Fibroblast of lung (primary cell): Measurements from ENCODE around the gene GPN1. TPM values are rescaled to one million over a fixed set of nuclear protein-coding genes. Genes with fewer than 3 reads are reported as not detected.

ENCODE experiments used
- DNase-seq, 2 donors: peaks; one replicate each; pipeline versions ENCODE4 v3.0.0 to v3.0.0-alpha.2; 2010; ENCODE audit warnings: low read depth in 2 of 2
- H2AFZ ChIP-seq: 2 replicates; pipeline ENCODE4 v1.5.1; 2012; ENCODE audit warnings: low read length, control low read depth, inconsistent platforms
- H3K27ac ChIP-seq: 2 replicates; pipeline ENCODE4 v1.5.1; 2011; ENCODE audit warnings: low read length, control low read depth; ENCODE audit not compliant: insufficient read depth
- H3K27me3 ChIP-seq: 2 replicates; pipeline ENCODE4 v1.5.1; 2011; ENCODE audit warnings: mild to moderate bottlenecking, low read length; ENCODE audit not compliant: control insufficient read depth, insufficient read depth
- H3K36me3 ChIP-seq: 2 replicates; pipeline ENCODE4 v1.5.1; 2011; ENCODE audit warnings: low read length; ENCODE audit not compliant: control insufficient read depth, insufficient read depth
- H3K4me1 ChIP-seq: 2 replicates; pipeline ENCODE4 v1.5.1; 2011; ENCODE audit warnings: low read length; ENCODE audit not compliant: control insufficient read depth, insufficient read depth; ENCODE audit errors: extremely low read depth
- H3K4me2 ChIP-seq: 2 replicates; pipeline ENCODE4 v1.5.1; 2011; ENCODE audit warnings: low read length, control low read depth; ENCODE audit not compliant: insufficient read depth; ENCODE audit errors: extremely low read depth
- H3K4me3 ChIP-seq, 4 experiments: fragments of 200-600 bp in 1 of 4; sonication (generic) in 1 of 4; replicated peaks in 1 of 4; 2 replicates each; pipeline ENCODE4 v1.5.1; 2011 to 2016; ENCODE audit warnings: low read length in 4 of 4, low read depth in 3 of 4, mild to moderate bottlenecking in 3 of 4, control low read depth in 2 of 4, inconsistent platforms in 1 of 4, mixed read lengths in 1 of 4; ENCODE audit not compliant: insufficient read depth in 1 of 4; ENCODE audit errors: control extremely low read depth in 1 of 4
- H3K79me2 ChIP-seq: 2 replicates; pipeline ENCODE4 v1.5.1; 2012; ENCODE audit warnings: mild to moderate bottlenecking, low read length, inconsistent platforms; ENCODE audit not compliant: control insufficient read depth, insufficient read depth
- H3K9ac ChIP-seq: 2 replicates; pipeline ENCODE4 v1.5.1; 2011; ENCODE audit warnings: mild to moderate bottlenecking, low read length, control low read depth; ENCODE audit not compliant: insufficient read depth
- H3K9me3 ChIP-seq: 2 replicates; pipeline ENCODE4 v1.5.1; 2012; ENCODE audit warnings: low read depth, low read length; ENCODE audit not compliant: control insufficient read depth, insufficient read depth
- H4K20me1 ChIP-seq: 2 replicates; pipeline ENCODE4 v1.5.1; 2011; ENCODE audit warnings: low read length; ENCODE audit not compliant: control insufficient read depth, insufficient read depth; ENCODE audit errors: extremely low read depth
- CTCF ChIP-seq, 2 donors: IDR thresholded peaks in 1 of 2; conservative IDR thresholded peaks in 1 of 2; 1 replicate in 1 of 2; 2 replicates in 1 of 2; pipeline ENCODE4 v1.5.1; 2011 to 2012; ENCODE audit warnings: low read length in 2 of 2, control low read depth in 1 of 2, inconsistent platforms in 1 of 2, low read depth in 1 of 2, mild to moderate bottlenecking in 1 of 2
- EZH2 ChIP-seq: IDR thresholded peaks from 2 replicates; pipeline ENCODE4 v1.5.1; 2012; ENCODE audit warnings: low read length, control low read depth, mild to moderate bottlenecking; ENCODE audit errors: missing control alignments
- polyA plus RNA-seq, 2 donors: library from polyadenylated mRNA; depleted of rRNA in 1 of 2; stranded (reverse) in 1 of 2; unstranded in 1 of 2; fragments of >200 nt; gene quantifications; 2 replicates each; pipeline ENCODE4 v1.2.1, GENCODE V29; 2011 to 2012; ENCODE audit warnings: missing spikeins in 1 of 2
- total RNA-seq: library from RNA; depleted of rRNA; stranded (reverse); fragments of >200 nt; gene quantifications from 2 replicates; pipeline ENCODE4 v1.2.1, GENCODE V29; 2014

The GPN1 gene
- total and polyA plus RNA-seq, 2 donors (not counting 1 experiment from before 2014, with no cell fraction given): 34.5 to 60.9 TPM

- H3K4me3 ChIP-seq: no peak overlapping the region
- no peak overlapping the region for H3K9ac ChIP-seq
- H3K27ac ChIP-seq: no peak overlapping the region
- H3K9me3 ChIP-seq: no peaks in the 10 kb centered on the region
- H3K36me3 ChIP-seq: peaks cover 5% of the 10 kb centered on the region
- H3K27me3 ChIP-seq: no peaks in the 10 kb centered on the region
- H4K20me1 ChIP-seq: no peaks in the 10 kb centered on the region
- no peaks in the 10 kb centered on the region for H3K4me1 ChIP-seq
- no peaks in the 10 kb centered on the region for H3K79me2 ChIP-seq
- H2AFZ ChIP-seq: no peak overlapping the region
- no peak for TF ChIP-seq CTCF (conservative IDR thresholded peaks at IDR 0.05 in 1 of 2, IDR thresholded peaks at IDR 0.05 in 1 of 2; ENCODE audit: low read depth in 1 of 2, low read length in 2 of 2)
- TF ChIP-seq EZH2: no peak
- no peak overlapping the region for H3K4me2 ChIP-seq
- DNase-seq: peak in 1 of 2 donors; percentile 62
Observed at GRCh38 chr2:27647289-27647688, 18.4 kb downstream of the GPN1 start.

GRCh38 chr2:27647737-27648136 is 18.9 kb downstream of the GPN1 start:
- DNase-seq: no peak
- Histone ChIP-seq H3K4me3 (no peak overlapping the region), H3K27me3 (no peaks in the 10 kb centered on the region), H3K4me2 (no peak overlapping the region), H3K27ac (no peak overlapping the region), H3K79me2 (no peaks in the 10 kb centered on the region), H3K36me3 (peaks cover 8% of the 10 kb centered on the region), H3K9ac (no peak overlapping the region), H4K20me1 (no peaks in the 10 kb centered on the region), H3K4me1 (no peaks in the 10 kb centered on the region), H2AFZ (no peak overlapping the region), H3K9me3 (no peaks in the 10 kb centered on the region)
- no peak for TF ChIP-seq CTCF (conservative IDR thresholded peaks at IDR 0.05 in 1 of 2, IDR thresholded peaks at IDR 0.05 in 1 of 2; ENCODE audit: low read depth in 1 of 2, low read length in 2 of 2)
- no peak for TF ChIP-seq EZH2

- Histone ChIP-seq H3K4me1 (no peaks in the 10 kb centered on the region), H3K27ac (no peak overlapping the region), H3K9me3 (no peaks in the 10 kb centered on the region), H2AFZ (no peak overlapping the region), H4K20me1 (no peaks in the 10 kb centered on the region), H3K4me2 (no peak overlapping the region), H3K79me2 (no peaks in the 10 kb centered on the region), H3K9ac (no peak overlapping the region), H3K36me3 (peaks cover 14% of the 10 kb centered on the region), H3K27me3 (no peaks in the 10 kb centered on the region), H3K4me3 (no peak overlapping the region)
- TF ChIP-seq EZH2: no peak
- DNase-seq: peak in 1 of 2 donors; percentile 45
Observed at GRCh38 chr2:27651056-27651455, 22.2 kb downstream of the GPN1 start.
